C4-2B (cell line): Measurements from ENCODE around the gene PTPN1.

Source experiments
- CTCF ChIP-seq: fragments of 450-650 bp; conservative IDR thresholded peaks from 2 replicates; pipeline ENCODE4 v1.5.1; 2017; ENCODE audit warnings: mild to moderate bottlenecking
- ZFX ChIP-seq: fragments of 450-650 bp; IDR thresholded peaks from 2 replicates; pipeline ENCODE4 v1.6.1; 2017

GRCh38 chr20:50525681-50526080 lies 15.5 kb downstream of the PTPN1 start:
- TF ChIP-seq CTCF, result no peak
- no peak for TF ChIP-seq ZFX
